Measurements from ENCODE around the gene ASXL1.
"Not testable (repeated sequence)": the region's sequence is repeated elsewhere in the genome, so short reads cannot be mapped to it uniquely, and the experiment has no call there.

The ASXL1 gene

GRCh38 chr20:32337937-32338661 lies 20.0 kb upstream of the ASXL1 start:
- DNase-seq: no peak

- no peak for DNase-seq
These were observed 19.5 kb upstream of the ASXL1 start for GRCh38 chr20:32338665-32339064.

GRCh38 chr20:32339116-32339515 lies 19.0 kb upstream of the ASXL1 start:
- DNase-seq: no peak

GRCh38 chr20:32341053-32341452 lies 17.1 kb upstream of the ASXL1 start:
- DNase-seq: not testable (repeated sequence)

- DNase-seq: no peak
These were observed 14.7 kb upstream of the ASXL1 start for GRCh38 chr20:32343439-32343838.

- DNase-seq: no peak
These were observed 13.2 kb upstream of the ASXL1 start for GRCh38 chr20:32344835-32345506.

- DNase-seq: no peak
These were observed 9.9 kb upstream of the ASXL1 start for GRCh38 chr20:32348207-32348606.

- no peak for DNase-seq
These were observed 7.7 kb upstream of the ASXL1 start for GRCh38 chr20:32350421-32350820.

- no peak for DNase-seq
These were observed 5.9 kb upstream of the ASXL1 start for GRCh38 chr20:32352121-32352720.

- no peak for DNase-seq
These were observed 4.2 kb upstream of the ASXL1 start for GRCh38 chr20:32353848-32354496.

GRCh38 chr20:32354592-32355416 lies 3.3 kb upstream of the ASXL1 start:
- no peak for DNase-seq

GRCh38 chr20:32355417-32355841 lies 2.7 kb upstream of the ASXL1 start:
- no peak for DNase-seq

GRCh38 chr20:32355907-32356621 lies 2.1 kb upstream of the ASXL1 start:
- DNase-seq: not testable (repeated sequence)

GRCh38 chr20:32356622-32357374 lies 1.3 kb upstream of the ASXL1 start:
- DNase-seq: no peak

- DNase-seq: peak in 1 of 2 experiments; percentile 71
These were observed 709 bp upstream of the ASXL1 start for GRCh38 chr20:32357375-32357868.

GRCh38 chr20:32358632-32358882 lies 426 bp downstream of the ASXL1 start:
- DNase-seq: no peak

- DNase-seq: peak; percentile 49 to 68
These were observed 927 bp downstream of the ASXL1 start for GRCh38 chr20:32358883-32359632.

GRCh38 chr20:32359633-32360332 lies 1.7 kb downstream of the ASXL1 start:
- DNase-seq: no peak

GRCh38 chr20:32360333-32360634 lies 2.2 kb downstream of the ASXL1 start:
- no peak for DNase-seq

GRCh38 chr20:32362901-32363364 lies 4.8 kb downstream of the ASXL1 start:
- DNase-seq: no peak
